ENCODE results near the gene JARID2.
"Not testable (repeated sequence)": the region's sequence is repeated elsewhere in the genome, so short reads cannot be mapped to it uniquely, and the experiment has no call there.

The JARID2 gene

GRCh38 chr6:15305909-15306308 lies 60.0 kb downstream of the JARID2 start:
- DNase-seq (ENCODE audit: low read depth in 2 of 3, low spot score in 2 of 3): no peak

GRCh38 chr6:15308435-15309213 lies 62.8 kb downstream of the JARID2 start:
- DNase-seq (ENCODE audit: low read depth in 2 of 3, low spot score in 2 of 3): no peak

- DNase-seq (ENCODE audit: low read depth in 2 of 3, low spot score in 2 of 3): no peak
Observed at GRCh38 chr6:15309611-15310283, 63.9 kb downstream of the JARID2 start.

- no peak for DNase-seq (ENCODE audit: low read depth in 2 of 3, low spot score in 2 of 3)
Observed at GRCh38 chr6:15310680-15311079, 64.8 kb downstream of the JARID2 start.

- no peak for DNase-seq (ENCODE audit: low read depth in 2 of 3, low spot score in 2 of 3)
Observed at GRCh38 chr6:15312500-15312899, 66.6 kb downstream of the JARID2 start.

- no peak for DNase-seq (ENCODE audit: low read depth in 2 of 3, low spot score in 2 of 3)
Observed at GRCh38 chr6:15313367-15313766, 67.5 kb downstream of the JARID2 start.

GRCh38 chr6:15316754-15317153 lies 70.9 kb downstream of the JARID2 start:
- no peak for DNase-seq (ENCODE audit: low read depth in 2 of 3, low spot score in 2 of 3)

GRCh38 chr6:15317251-15317650 lies 71.4 kb downstream of the JARID2 start:
- DNase-seq (ENCODE audit: low read depth in 2 of 3, low spot score in 2 of 3): no peak

GRCh38 chr6:15317934-15318902 lies 72.3 kb downstream of the JARID2 start:
- no peak for DNase-seq (ENCODE audit: low read depth in 2 of 3, low spot score in 2 of 3)

GRCh38 chr6:15319677-15320076 lies 73.8 kb downstream of the JARID2 start:
- no peak for DNase-seq (ENCODE audit: low read depth in 2 of 3, low spot score in 2 of 3)

- no peak for DNase-seq (ENCODE audit: low read depth in 2 of 3, low spot score in 2 of 3)
Observed at GRCh38 chr6:15320693-15321092, 74.8 kb downstream of the JARID2 start.

- no peak for DNase-seq (ENCODE audit: low read depth in 2 of 3, low spot score in 2 of 3)
Observed at GRCh38 chr6:15322184-15322583, 76.3 kb downstream of the JARID2 start.

GRCh38 chr6:15322781-15323536 lies 77.1 kb downstream of the JARID2 start:
- DNase-seq (ENCODE audit: low read depth in 2 of 3, low spot score in 2 of 3): no peak

- not testable (repeated sequence) for DNase-seq (ENCODE audit: low read depth in 2 of 3, low spot score in 2 of 3)
Observed at GRCh38 chr6:15323611-15324010, 77.7 kb downstream of the JARID2 start.

- no peak for DNase-seq (ENCODE audit: low read depth in 2 of 3, low spot score in 2 of 3)
Observed at GRCh38 chr6:15324427-15324985, 78.6 kb downstream of the JARID2 start.

- DNase-seq (ENCODE audit: low read depth in 2 of 3, low spot score in 2 of 3): no peak
Observed at GRCh38 chr6:15325540-15325955, 79.7 kb downstream of the JARID2 start.

- no peak for DNase-seq (ENCODE audit: low read depth in 2 of 3, low spot score in 2 of 3)
Observed at GRCh38 chr6:15326067-15326614, 80.3 kb downstream of the JARID2 start.

- no peak for DNase-seq (ENCODE audit: low read depth in 2 of 3, low spot score in 2 of 3)
Observed at GRCh38 chr6:15327271-15327670, 81.4 kb downstream of the JARID2 start.

- DNase-seq (ENCODE audit: low read depth in 2 of 3, low spot score in 2 of 3): no peak
Observed at GRCh38 chr6:15329197-15329671, 83.4 kb downstream of the JARID2 start.
